HG03108 (cell line): ENCODE results near the gene IFNGR1.
A peak's percentile ranks its signal among the peaks of the same experiment; 100 is the strongest.
"Not testable (repeated sequence)": the region's sequence is repeated elsewhere in the genome, so short reads cannot be mapped to it uniquely, and the experiment has no call there.

Experiments used
- ATAC-seq: cut with Tn5 transposase; IDR thresholded peaks from one replicate; pipeline ENCODE4 v1.9.1; 2021; ENCODE audit warnings: moderate library complexity; ENCODE audit not compliant: unreplicated experiment

The IFNGR1 gene

DNA sequence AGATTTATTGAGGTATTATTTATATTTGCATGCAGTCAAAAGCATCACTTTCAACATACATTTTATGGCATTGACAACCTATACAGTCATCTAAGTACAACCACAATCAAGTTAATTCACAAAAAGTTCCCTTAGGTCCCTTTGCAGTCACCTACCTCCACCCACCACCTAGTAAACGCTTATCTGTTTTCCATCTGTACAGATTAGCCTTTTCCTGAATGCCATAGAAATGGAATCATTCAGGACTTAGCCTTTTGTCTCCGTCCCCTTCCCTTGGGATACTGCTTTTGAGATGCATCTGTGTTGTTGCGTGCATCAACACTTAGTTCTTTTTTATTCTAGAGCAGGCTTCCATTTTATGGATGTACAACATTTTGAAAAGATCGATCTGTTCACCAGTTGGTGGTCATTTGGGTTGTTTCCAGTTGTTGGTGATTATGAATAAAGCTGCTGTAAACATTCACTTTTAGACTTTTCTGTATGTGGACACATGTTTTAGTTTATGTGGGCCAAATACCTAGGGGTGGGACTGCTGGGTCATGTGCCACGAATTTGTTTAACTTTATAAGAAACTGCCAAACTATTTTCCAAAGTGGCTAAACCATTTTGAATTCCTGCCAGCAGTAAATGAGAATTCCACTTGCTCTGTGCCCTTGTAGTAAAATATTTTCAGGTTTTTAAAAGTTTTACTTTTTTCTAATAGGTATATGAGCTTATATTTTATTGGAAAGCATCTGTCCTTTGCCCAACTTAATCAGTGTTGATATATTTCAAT lies 17.6 kb upstream of the IFNGR1 start:
- ATAC-seq, result no peak

DNA sequence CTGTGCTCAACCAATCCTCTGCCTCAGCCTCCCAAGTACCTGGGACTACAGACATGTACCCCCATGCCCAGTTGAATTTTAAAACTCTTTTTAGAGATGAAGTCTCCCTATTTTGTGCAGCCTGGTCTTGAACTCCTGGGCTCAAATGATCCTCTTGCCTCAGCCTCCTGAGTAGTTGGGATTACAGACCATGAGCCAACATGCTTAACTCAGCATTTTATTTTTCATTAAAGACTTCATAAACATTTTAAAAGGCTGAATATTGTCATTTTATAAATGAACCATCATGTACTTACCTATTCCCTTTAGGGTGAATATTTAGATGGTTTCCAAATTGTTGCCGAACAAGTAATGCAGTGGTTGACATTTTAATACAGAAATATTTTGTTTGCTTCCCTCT lies 16.5 kb upstream of the IFNGR1 start:
- ATAC-seq, result no peak

DNA sequence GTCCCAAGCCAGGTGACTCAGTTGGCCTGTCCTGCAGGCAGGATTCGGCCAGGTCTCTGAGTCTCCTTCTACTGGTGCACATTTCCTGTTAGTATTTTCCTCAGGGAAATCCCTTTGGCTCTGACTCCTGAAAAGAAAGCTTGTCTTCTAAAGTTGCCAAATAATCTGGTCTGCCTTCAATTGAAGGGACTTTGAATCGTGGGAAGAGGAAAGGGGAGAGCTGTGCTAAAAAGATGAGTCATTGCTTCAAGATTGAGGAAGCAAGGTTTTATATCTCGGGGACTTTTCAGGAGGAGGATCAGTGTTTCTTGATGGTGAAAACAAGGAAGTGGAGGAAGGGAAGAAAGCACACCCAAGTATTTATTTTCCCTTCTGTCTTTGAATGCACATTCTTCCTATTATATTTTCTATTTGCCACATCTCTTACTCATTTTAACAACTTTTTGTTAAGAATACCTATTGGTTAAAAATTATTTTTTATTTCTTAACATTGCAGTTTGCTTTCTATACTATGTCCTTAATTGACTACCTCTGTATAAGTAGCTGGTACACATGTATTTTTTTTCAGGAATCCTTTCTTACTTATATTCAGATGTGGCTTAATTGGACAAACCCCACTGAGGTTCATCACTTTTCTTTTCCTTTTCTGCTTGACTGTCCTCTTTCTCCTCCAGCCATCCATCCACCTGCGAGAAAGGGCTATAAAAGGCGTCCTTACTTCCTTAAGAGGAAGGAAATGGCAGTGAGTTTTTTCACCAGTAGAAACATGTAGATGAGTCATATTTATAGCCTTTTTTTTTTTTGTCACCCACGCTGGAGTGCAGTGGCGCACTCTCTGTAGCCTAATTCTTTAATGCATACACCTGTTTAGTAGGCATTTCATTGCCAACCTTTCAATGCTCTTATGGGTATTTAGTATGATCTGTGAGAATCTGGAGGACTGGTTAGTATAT lies 15.0 kb upstream of the IFNGR1 start:
- no peak for ATAC-seq

DNA sequence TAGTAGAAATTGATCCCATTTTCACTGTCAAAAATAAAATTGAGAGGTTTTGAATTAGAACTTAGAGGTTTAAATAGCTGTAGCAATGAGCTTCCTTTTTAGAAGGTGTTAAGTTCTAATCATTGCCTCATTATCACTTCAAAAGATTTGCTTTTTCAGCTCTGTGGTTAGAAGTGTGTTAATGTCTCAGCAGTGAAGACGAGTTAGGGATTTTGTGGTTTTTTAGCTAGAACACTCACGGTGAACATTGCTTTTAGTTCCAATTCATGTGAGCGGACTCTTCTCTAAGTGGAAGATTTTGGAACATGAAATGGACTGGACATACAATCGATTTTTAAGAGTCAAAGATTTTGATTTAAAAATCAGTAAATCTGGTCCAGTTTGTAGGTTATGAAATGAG lies 12.7 kb upstream of the IFNGR1 start:
- no peak for ATAC-seq

DNA sequence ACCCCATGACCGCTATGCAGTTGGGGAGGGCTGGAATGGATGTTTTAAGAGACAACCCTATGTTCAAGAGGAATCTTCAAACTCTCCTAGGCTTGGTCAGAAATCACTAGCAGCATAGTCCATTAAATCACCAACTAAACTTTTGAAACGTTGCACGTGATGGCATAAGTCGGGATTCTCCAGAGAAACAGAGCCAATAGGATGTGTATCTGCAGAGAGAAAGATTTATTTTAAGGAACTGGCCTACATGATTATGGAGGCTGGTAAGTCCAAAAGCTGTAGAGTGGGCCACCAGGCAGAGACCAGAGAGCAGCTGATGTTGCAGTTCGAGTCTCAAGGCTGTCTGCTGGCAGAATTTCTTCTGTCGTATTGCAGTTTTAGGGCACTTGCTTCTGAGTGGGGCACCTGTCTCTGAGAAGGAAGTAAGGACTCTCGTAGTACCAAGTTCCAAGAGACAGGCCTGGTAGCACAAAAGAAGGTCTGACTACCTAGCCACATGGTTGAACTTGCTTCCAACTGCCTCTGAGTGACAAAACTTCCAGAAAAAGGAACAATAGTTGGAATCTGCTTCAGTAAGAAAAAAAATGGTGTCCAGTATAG lies 11.9 kb upstream of the IFNGR1 start:
- no peak for ATAC-seq

DNA sequence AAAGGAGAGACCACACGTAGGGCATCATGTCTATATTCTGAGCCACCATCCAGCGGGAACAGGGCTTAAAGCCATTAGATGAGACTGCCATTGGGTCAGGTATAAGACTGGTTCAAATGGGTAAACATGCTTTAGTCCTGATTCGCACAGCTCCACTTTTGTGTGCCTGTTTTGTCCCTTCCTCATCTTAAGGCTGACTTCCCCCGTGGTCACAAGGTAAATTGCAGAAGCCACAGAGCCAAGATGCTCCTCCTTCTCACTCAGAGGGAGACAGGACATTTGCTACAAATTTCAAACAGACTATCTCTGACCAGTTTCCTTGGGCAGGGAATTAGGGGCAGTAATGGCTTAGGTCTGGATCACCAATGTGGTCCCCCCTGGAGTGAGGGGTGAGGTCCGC lies 11.4 kb upstream of the IFNGR1 start:
- ATAC-seq, result no peak

DNA sequence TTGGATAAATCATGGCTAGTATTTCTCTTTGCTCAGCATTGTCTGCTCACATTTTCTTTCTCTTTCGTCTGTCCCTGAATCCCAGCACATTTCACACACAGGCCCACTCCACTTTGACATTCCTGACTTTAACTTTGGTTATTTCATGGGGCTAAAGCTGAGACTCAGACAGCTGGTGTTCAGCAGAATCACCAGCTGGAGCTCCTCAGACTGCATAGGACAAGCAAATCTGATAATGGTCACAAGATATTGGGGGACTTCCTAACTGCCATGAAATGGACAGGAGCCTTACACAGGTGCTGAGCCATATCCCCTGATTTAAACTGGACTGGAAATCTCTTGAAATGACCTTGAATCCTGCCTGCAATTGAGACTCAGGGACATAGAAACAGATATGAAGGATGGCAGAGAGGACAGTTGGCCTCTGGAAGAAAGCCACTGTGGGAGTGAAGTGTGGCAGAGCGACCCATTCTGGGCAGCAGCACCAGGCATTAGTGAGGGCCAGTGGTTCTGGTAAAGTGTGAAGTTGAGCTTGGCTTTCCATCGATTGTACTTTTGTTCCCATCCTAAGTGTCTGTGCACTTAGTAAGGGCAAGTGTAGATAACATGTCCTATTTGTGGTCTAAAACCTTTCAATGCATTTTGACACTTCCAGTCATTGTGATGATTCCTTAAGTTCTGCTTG lies 10.0 kb upstream of the IFNGR1 start:
- no peak for ATAC-seq

DNA sequence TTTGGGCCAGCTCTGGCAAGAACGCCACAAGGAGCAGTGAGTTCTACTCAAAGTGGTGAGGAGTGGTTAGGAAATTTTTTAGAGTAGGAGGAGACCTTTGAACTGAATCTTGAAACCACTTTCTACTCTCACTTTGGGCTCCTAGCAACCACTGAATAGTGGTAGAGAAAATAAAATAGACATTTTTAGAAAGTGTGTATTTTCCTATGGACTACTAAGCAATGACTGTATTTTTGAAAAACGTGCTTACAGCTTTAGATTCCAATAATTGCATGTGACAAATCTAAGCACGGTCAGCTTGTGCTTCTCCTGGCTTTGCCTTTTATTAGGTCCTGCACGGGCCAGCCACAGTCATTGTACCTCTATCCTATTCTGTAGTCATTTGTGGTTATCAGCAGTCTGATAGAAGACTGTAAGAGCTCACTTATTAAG lies 8.7 kb upstream of the IFNGR1 start:
- peak; percentile 52 for ATAC-seq

DNA sequence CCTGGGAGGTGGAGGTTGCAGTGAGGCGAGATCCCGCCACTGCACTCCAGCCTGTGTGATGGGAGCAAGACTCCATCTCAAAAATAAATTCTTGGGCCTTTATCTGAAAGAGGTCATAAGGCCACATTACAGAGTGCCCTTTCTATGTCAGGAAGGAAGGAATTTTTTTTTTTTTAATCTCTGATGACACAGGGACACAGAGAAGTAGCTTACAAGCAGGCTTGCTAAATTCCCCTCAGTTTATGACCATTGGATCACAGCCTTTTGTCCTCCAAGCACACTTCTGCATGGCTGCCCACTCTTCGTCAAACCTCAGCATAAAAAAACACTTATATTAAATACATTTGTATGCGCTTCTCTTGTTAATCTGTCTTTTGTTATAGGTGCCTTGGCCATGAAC lies 7.5 kb upstream of the IFNGR1 start:
- no peak for ATAC-seq

DNA sequence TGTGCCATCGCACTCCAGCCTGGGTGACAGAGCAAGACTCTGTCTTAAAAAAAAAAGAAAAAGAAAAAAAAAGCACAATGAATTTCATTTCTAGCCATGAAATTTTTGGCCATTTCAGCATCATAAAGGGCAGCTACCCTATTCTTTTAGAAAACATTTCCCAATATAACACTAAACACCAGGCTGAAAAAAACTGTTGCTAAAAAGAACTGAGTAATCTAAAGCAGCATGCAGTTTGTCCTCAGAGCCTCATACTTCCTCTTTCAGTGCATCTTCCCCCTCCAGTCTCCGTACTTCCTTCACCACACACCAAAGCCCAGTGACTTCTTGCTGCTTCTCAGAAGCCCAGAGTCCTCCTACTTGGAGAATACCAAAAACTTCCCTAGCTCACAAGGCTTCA lies 5.6 kb upstream of the IFNGR1 start:
- peak; percentile 64 for ATAC-seq

DNA sequence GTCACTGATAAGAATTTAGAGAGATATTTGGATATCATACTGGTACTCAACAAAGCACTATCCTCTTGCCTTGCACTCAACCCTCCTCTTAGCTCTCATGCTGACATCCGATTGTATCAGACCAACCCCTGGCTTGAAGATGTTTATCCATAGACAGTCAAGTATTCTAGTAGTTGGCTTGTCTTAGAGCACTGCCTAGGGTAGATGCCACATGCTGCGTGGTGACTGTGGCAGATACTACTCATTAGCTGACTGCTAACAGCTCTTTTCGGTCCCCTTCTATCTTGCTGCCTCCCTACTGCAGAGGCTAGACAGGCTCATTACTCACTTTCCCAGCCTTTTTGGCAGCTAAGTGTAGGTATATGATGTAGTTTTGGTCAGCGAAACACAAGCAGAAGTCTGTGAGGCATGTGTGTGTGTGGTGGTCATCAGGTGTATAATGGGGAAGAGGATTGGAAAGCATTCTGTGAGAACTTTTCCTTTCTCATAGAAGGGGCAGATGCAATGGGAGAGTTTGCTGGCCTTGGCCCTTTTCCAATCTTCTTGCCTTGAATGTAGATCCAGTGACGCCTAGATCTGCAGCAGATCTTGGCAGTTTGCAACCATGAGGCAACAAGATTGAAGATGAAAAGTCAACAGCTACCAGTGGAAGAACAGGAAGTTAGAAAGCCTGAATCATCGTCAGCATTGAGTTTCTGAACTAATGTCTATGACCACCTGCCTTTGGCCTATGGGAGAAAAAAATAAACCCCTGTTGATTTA lies 4.4 kb upstream of the IFNGR1 start:
- ATAC-seq, result no peak

DNA sequence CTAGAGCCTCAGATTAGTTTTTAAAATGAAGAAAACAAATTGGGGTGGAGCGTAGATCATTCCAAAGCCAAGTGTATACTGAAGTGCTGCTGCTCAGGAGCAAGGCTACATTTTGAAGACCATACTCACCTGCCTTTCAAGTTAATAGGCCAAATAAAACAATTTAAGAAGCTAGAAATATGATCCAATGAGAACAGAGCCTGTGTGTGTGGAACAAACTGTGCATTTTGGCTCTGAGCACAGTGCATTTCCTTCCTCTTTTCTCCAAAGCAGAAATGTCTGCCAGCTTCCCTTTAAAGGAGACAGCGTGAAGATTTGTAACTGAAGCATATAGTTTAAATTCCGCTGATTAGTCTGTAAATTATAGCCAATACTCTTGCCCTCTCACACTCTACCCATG lies 3.2 kb upstream of the IFNGR1 start:
- no peak for ATAC-seq

DNA sequence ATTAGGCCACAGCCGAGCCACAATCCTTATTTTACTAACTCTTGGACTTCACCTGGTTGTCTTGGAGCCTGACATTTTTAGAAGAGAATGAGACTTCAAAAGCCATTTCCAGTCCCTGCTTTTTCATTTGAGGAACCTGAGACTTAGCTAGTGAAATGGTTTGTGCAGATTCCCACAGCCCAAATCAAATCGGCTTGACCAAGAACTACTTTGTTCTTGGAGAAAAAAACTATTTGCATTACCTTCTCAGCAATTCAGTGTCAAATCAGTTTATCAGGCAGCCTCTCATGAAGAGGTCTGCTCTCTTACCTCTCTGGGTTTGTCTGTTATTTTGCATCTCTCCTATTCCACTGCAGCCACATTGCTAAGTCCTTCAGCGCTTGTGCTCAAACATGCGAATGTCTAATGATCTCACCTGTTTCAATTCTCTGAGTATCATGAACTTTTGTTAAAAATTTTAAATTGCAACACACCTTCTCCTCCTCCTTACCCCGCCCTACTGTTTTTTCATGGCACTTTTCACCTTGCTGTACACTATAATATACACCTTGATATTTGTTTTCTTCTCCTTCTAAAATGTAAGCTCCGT lies 573 bp upstream of the IFNGR1 start:
- ATAC-seq, result no peak

DNA sequence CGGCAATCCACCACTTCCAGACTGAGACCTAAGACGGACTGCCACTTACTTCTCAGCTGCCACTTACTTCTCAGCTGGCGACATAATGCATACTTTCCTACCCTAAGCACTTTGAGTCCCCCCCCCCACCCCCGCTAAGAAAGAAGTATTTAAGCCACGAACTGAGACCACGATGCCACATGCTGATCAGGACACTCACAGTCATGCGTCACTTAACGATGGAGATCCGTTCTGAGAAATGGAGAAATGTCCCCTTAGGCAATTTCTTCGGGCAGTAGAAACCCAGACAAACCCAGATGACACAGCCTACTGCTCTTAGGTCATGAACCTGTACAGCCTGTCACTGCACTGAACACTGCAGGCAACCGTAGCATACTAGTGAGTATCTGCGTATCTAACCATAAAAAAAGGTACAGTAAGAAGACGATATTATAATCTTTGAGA lies 690 bp downstream of the IFNGR1 start:
- peak; percentile 33 for ATAC-seq

DNA sequence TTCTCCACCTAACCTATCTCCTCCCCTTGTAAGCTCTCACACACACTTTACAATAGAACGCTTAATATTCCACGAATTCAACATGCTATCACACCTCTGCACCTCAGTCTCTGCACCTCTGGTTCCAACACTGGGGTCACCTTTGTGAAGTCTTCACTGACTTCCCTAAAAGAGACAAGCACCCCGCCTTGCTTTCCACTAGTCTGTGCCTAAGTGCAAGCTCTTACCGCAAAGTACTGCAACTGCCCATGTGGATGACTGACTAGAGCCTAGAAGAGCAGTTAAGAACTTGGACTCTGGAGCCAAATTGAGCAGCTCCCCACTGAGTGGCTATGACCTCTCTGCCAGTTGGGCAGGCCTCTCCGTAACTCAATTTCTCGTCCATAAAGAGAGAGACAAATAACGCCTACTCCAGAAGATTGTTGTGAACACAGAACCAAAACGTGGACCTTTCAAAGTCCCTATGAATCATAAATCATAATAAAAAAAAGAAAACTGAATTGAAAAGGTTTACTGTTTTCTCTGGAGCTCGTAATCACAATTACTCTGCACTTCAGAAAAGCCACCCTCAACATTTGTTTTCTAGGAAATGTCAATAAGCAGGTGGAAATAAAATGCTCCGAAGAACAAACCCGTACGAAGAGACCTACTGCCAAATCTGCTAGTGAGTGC lies 1.2 kb downstream of the IFNGR1 start:
- no peak for ATAC-seq

DNA sequence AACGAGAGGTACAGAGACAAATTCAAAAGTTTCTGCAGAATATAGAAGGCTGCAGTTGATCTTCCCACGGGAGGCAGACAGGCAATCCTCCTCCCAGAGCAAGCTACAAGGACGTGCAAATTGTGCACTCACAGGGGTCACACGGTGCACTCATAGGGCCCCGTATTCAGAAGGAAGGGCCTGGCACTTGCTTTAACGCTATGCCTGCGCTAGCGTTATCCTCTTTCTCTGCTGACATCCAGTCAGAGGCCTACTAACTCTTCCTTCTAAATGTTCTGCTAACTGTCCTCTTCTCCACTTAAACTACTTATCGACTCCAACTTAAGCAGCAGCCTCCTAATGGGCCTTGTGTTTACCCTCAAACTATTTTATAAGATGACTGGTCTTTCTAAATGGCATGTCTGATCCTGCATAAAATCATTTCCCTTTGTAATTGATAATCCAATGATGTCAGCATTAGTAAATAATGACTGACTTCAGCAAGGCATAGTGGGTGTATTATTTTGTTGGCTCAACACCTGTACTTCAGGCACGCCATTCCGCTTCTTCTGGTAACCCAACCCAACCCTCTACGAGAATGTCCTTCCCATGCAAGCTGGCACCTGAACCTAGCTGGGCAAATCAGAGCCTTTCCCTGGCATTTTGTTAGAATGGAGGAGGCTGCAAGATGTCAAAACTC lies 2.2 kb downstream of the IFNGR1 start:
- ATAC-seq, result no peak

DNA sequence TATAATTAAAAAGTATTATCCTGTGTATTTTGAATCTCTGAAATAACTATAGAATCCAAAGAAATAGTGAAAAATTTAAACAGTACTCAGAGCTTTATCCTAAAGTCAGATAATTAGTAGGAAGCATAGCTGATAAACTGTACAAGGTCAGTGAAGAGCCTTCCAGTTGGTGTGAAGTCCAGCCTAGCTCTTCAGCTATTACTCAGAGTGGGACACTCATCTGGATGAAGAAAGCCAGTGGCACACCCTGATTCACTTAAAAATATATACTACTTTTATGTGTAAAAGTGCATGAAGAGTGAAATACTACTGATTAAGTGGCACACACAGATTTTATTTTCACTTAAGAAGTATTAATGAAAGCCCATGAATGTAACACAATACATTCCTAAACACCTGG lies 3.1 kb downstream of the IFNGR1 start:
- ATAC-seq, result no peak

DNA sequence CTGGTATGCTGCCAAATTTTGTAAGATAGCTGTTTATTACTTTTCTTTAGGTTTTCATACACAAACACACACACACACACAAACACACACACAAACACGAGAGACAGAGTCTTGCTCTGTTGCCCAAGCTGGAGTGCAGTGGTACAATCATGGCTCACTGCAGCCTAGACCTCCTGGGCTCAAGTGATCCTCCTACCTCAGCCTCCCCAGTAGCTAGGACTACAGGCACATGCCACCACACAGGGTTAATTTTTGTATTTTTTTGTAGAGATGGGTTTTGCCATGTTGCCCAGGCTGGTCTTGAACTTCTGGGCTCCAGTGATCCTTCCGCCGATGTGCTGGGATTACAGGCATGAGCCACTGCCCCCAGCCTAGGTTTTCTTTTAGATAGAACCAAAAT lies 3.6 kb downstream of the IFNGR1 start:
- ATAC-seq, result not testable (repeated sequence)

DNA sequence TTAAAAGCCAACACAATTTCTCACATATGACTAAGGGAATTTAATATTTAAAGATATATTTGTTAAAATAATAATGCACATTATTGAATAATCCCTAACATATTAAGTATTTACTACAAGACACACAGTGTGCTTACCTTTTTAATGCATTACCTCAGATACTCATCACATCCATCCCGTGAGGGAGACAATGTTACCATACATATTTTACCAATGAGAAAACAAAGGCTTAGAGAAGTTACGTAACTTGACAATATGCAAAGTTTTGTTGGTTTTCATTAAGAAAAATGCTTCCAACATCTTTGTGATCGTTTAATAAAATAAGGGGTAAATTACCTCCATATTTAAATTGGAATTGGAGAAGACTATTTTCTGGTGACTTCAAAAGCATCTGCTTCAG lies 4.3 kb downstream of the IFNGR1 start:
- ATAC-seq, result no peak
